ENCODE measurements around the gene ATP1A4.

- no peak for TF ChIP-seq CTCF (IDR thresholded peaks at IDR 0.05)
- no peak for TF ChIP-seq POLR2A (IDR thresholded peaks at IDR 0.05)
Observed at GRCh38 chr1:160227034-160227433, 75.6 kb downstream of the ATP1A4 start.
